Right lung (tissue), 5 donors: ENCODE results near the gene ZNF878. TPM values are rescaled to one million over a fixed set of nuclear protein-coding genes. Genes with fewer than 3 reads are reported as not detected.

Experiments used
- DNase-seq, 2 donors: peaks; one replicate each; pipeline ENCODE4 v3.0.0-alpha.2; 2013
- polyA plus RNA-seq, 5 donors: library from polyadenylated mRNA; unstranded; fragments of 120-200 nt; gene quantifications; one replicate each; pipeline versions ENCODE4 v1.2.1 to v1.2.3, GENCODE V29; 2013; ENCODE audit warnings: inconsistent platforms in 1 of 5, low replicate concordance in 1 of 5; ENCODE audit not compliant: insufficient read length in 5 of 5, insufficient read depth in 1 of 5

The ZNF878 gene
- polyA plus RNA-seq, 5 donors: 1.1 to 1.6 (median 1.4) TPM

- DNase-seq: peak; percentile 92 to 93
These were observed 17.3 kb downstream of the ZNF878 start, which contains the start of gene ZNF433 for GRCh38 chr19:12035220-12036172. Gene ZNF433, minus strand, starts transcription at chr19:12035679. Its CDS starts 140 bp downstream, at chr19:12035539.

GRCh38 chr19:12034620-12035019 lies 18.1 kb downstream of the ZNF878 start:
- DNase-seq: peak in 1 of 2 donors; percentile 15

- DNase-seq: no peak
These were observed 18.6 kb downstream of the ZNF878 start for GRCh38 chr19:12034198-12034597.

- no peak for DNase-seq
These were observed 37.0 kb downstream of the ZNF878 start for GRCh38 chr19:12015753-12016116.

- DNase-seq: no peak
These were observed 37.6 kb downstream of the ZNF878 start for GRCh38 chr19:12015015-12015752.

- DNase-seq: no peak
These were observed 52.4 kb downstream of the ZNF878 start for GRCh38 chr19:12000152-12000981.

- DNase-seq: no peak
These were observed 57.6 kb downstream of the ZNF878 start for GRCh38 chr19:11995174-11995573.

Other genes with a start within 250 kb of the ZNF878 start
- gene ZNF440, start 238.7 kb downstream of the ZNF878 start, polyA plus RNA-seq: 10 to 100 TPM; 15.3 to 25.4 (median 23.2) TPM
- gene ZNF439, start 204.2 kb downstream of the ZNF878 start, polyA plus RNA-seq: 10 to 100 TPM; 12.8 to 22.7 (median 18.5) TPM
- 10 to 100 TPM; 10.1 to 26.0 (median 17.6) TPM for gene ZNF69, start 165.2 kb downstream of the ZNF878 start, polyA plus RNA-seq
- 10 to 100 TPM; 17.0 to 25.4 (median 20.2) TPM for gene ZNF700, start 127.9 kb downstream of the ZNF878 start, polyA plus RNA-seq
- gene ZNF763, start 87.9 kb downstream of the ZNF878 start, polyA plus RNA-seq: 10 to 100 TPM in 1 of 5 donors, 1 to 10 TPM in 4; 5.3 to 11.1 (median 8.3) TPM
- 10 to 100 TPM; 13.1 to 19.1 (median 17.5) TPM for gene ZNF433, start 17.3 kb downstream of the ZNF878 start, polyA plus RNA-seq
- gene ZNF844, start 11.8 kb upstream of the ZNF878 start, polyA plus RNA-seq: 10 to 100 TPM; 11.4 to 26.6 (median 23.8) TPM
- 10 to 100 TPM in 1 of 5 donors, 1 to 10 TPM in 4; 6.9 to 10.6 (median 7.1) TPM for gene ZNF20, start 87.4 kb upstream of the ZNF878 start, polyA plus RNA-seq
- gene ZNF625, start 103.8 kb upstream of the ZNF878 start, polyA plus RNA-seq: 10 to 100 TPM; 10.6 to 17.9 (median 16.1) TPM
- gene ZNF136, start 110.1 kb upstream of the ZNF878 start, polyA plus RNA-seq: 10 to 100 TPM; 11.1 to 19.5 (median 18.1) TPM
- 10 to 100 TPM; 22.3 to 31.3 (median 27.4) TPM for gene ZNF44, start 241.9 kb upstream of the ZNF878 start, polyA plus RNA-seq